Hepatocyte (in vitro differentiated cells): Measurements from ENCODE around the gene TBC1D8. TPM values are rescaled to one million over a fixed set of nuclear protein-coding genes. Genes with fewer than 3 reads are reported as not detected.

ENCODE experiments used
- DNase-seq: peaks from one replicate; pipeline ENCODE4 v3.0.0-alpha.2; 2016; ENCODE audit warnings: low spot score
- H2AFZ ChIP-seq: fragments of 200-600 bp; sonication (generic); 2 replicates; pipeline ENCODE4 v1.6.0; 2016; ENCODE audit warnings: antibody characterized with exemption, mild to moderate bottlenecking
- H3K27ac ChIP-seq: fragments of 200-600 bp; sonication (generic); 2 replicates; pipeline ENCODE4 v1.5.1; 2016; ENCODE audit warnings: mild to moderate bottlenecking
- H3K27me3 ChIP-seq: fragments of 200-600 bp; sonication (generic); 2 replicates; pipeline ENCODE4 v1.6.1; 2016
- H3K36me3 ChIP-seq: fragments of 200-600 bp; sonication (generic); replicated peaks from 2 replicates; pipeline ENCODE4 v1.5.1; 2016; ENCODE audit warnings: low read depth; ENCODE audit not compliant: insufficient read depth
- H3K4me1 ChIP-seq: fragments of 200-600 bp; sonication (generic); 2 replicates; pipeline ENCODE4 v1.5.1; 2016; ENCODE audit warnings: mild to moderate bottlenecking, moderate library complexity; ENCODE audit not compliant: insufficient read depth
- H3K4me2 ChIP-seq: fragments of 200-600 bp; sonication (generic); 2 replicates; pipeline ENCODE4 v1.6.0; 2016
- H3K4me3 ChIP-seq: fragments of 200-600 bp; sonication (generic); 2 replicates; pipeline ENCODE4 v1.5.1; 2016; ENCODE audit warnings: mild to moderate bottlenecking
- H3K79me2 ChIP-seq: fragments of 200-600 bp; sonication (generic); 2 replicates; pipeline ENCODE4 v1.6.0; 2017; ENCODE audit warnings: mild to moderate bottlenecking
- H3K9me2 ChIP-seq: fragments of 200-600 bp; sonication (generic); replicated peaks from 2 replicates; pipeline ENCODE4 v1.6.0; 2017; ENCODE audit warnings: mild to moderate bottlenecking; ENCODE audit not compliant: insufficient read depth
- H3K9me3 ChIP-seq: fragments of 200-600 bp; sonication (generic); 2 replicates; pipeline ENCODE4 v1.5.1; 2016; ENCODE audit warnings: low read depth, mild to moderate bottlenecking
- H4K20me1 ChIP-seq: fragments of 200-600 bp; sonication (generic); 2 replicates; pipeline ENCODE4 v1.6.0; 2016; ENCODE audit warnings: mild to moderate bottlenecking; ENCODE audit not compliant: insufficient read depth, poor library complexity, severe bottlenecking
- CTCF ChIP-seq: fragments of 200-600 bp; sonication (generic); IDR thresholded peaks from 2 replicates; pipeline ENCODE4 v1.5.1; 2016; ENCODE audit warnings: antibody characterized with exemption, mild to moderate bottlenecking; ENCODE audit not compliant: poor library complexity
- EZH2 ChIP-seq: fragments of 200-600 bp; sonication (generic); IDR thresholded peaks from 2 replicates; pipeline ENCODE4 v1.6.1; 2016; ENCODE audit warnings: antibody characterized with exemption, mild to moderate bottlenecking, borderline replicate concordance
- EZH2phosphoT487 ChIP-seq: fragments of 200-600 bp; sonication (generic); IDR thresholded peaks from one replicate; pipeline ENCODE4 v1.6.1; 2018; ENCODE audit warnings: antibody characterized with exemption, mild to moderate bottlenecking, low read depth, moderate library complexity; ENCODE audit not compliant: unreplicated experiment, severe bottlenecking
- WGBS: methylation state at CpG from one replicate; pipeline ENCODE4 v1.1.6; 2016; ENCODE audit warnings: low lambda C conversion rate; ENCODE audit errors: missing lambda C conversion rate; 5-methylcytosine and 5-hydroxymethylcytosine counted together
- polyA plus RNA-seq: library from polyadenylated mRNA; unstranded; fragments of >200 nt; fragmentation: Nextera tagmentation; extraction: Ambion mirVana; gene quantifications from 2 replicates; pipeline ENCODE4 v1.2.1, GENCODE V29; 2016
- total RNA-seq: library from RNA; depleted of rRNA; stranded (reverse); fragments of >200 nt; gene quantifications from 2 replicates; pipeline ENCODE4 v1.2.3, GENCODE V29; 2014

TBC1D8 gene
- total and polyA plus RNA-seq, 2 experiments from 2014 or later = 10.1 to 15.8 TPM

DNA sequence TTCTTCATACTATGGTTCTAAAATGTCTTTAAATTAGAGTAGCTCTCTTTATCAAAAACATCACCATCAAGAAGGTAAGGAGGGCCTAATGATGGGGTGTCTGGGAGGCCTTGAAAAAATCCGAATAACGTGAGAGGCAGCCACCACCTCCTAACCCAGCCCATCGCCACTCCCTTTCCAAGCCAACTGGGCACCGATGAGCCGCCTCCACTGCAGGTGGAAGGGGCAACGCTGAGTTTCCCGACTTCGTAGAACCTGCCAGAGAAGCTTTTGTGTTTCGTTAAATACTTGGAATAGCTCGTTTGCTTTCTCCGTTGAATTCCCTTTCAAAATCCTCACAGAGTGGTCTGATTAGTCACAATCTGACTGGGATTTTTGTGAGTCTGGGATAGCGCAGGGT is 171.1 kb downstream of the TBC1D8 start:
- no peak overlapping the region for H2AFZ ChIP-seq
- no peaks in the 10 kb centered on the region for H4K20me1 ChIP-seq
- TF ChIP-seq CTCF (no peak), EZH2phosphoT487 (no peak), EZH2 (no peak)
- no peaks in the 10 kb centered on the region for H3K9me2 ChIP-seq
- no peaks in the 10 kb centered on the region for H3K9me3 ChIP-seq
- no peaks in the 10 kb centered on the region for H3K27me3 ChIP-seq
- no peak overlapping the region for H3K27ac ChIP-seq
- no peaks in the 10 kb centered on the region for H3K79me2 ChIP-seq
- H3K4me1 ChIP-seq = peaks cover 21% of the 10 kb centered on the region
- H3K4me3 ChIP-seq = no peak overlapping the region
- no peaks in the 10 kb centered on the region for H3K36me3 ChIP-seq
- DNase-seq = no peak
- 98% methylated on average over 12 of the region's 12 CpGs for WGBS
- no peak overlapping the region for H3K4me2 ChIP-seq

GRCh38 chr2:100978582-100979191 is 172.5 kb downstream of the TBC1D8 start:
- no peaks in the 10 kb centered on the region for H3K9me3 ChIP-seq
- no peak overlapping the region for H3K4me3 ChIP-seq
- no peaks in the 10 kb centered on the region for H4K20me1 ChIP-seq
- H3K4me2 ChIP-seq = no peak overlapping the region
- no peaks in the 10 kb centered on the region for H3K79me2 ChIP-seq
- no peaks in the 10 kb centered on the region for H3K27me3 ChIP-seq
- no peak for TF ChIP-seq EZH2
- TF ChIP-seq EZH2phosphoT487 = no peak
- TF ChIP-seq CTCF = no peak
- H3K36me3 ChIP-seq = no peaks in the 10 kb centered on the region
- peaks cover 10% of the 10 kb centered on the region for H3K4me1 ChIP-seq
- no peak for DNase-seq
- no peak overlapping the region for H2AFZ ChIP-seq
- H3K27ac ChIP-seq = no peak overlapping the region
- H3K9me2 ChIP-seq = no peaks in the 10 kb centered on the region
- WGBS = 81% methylated on average over 16 of the region's 16 CpGs

- H3K9me2 ChIP-seq = no peaks in the 10 kb centered on the region
- H3K27ac ChIP-seq = peak overlapping the region; percentile 31
- WGBS = 96% methylated on average over 12 of the region's 12 CpGs
- H3K36me3 ChIP-seq = no peaks in the 10 kb centered on the region
- no peak overlapping the region for H2AFZ ChIP-seq
- no peak for DNase-seq
- H3K9me3 ChIP-seq = no peaks in the 10 kb centered on the region
- no peak overlapping the region for H3K4me3 ChIP-seq
- TF ChIP-seq EZH2 (no peak), EZH2phosphoT487 (no peak), CTCF (no peak)
- no peaks in the 10 kb centered on the region for H4K20me1 ChIP-seq
- peaks cover 5% of the 10 kb centered on the region for H3K4me1 ChIP-seq
- no peaks in the 10 kb centered on the region for H3K79me2 ChIP-seq
- H3K4me2 ChIP-seq = peak overlapping the region; percentile 31
- H3K27me3 ChIP-seq = no peaks in the 10 kb centered on the region
These were observed 173.7 kb downstream of the TBC1D8 start for GRCh38 chr2:100977511-100977910.
